Heart right ventricle (tissue), 16 donors: ENCODE data around the gene DOCK3. TPM values are rescaled to one million over a fixed set of nuclear protein-coding genes. Genes with fewer than 3 reads are reported as not detected.
"Not testable (repeated sequence)": the region's sequence is repeated elsewhere in the genome, so short reads cannot be mapped to it uniquely, and the experiment has no call there.

Experiments
- ATAC-seq, 8 donors: fragments of 200-7000 bp; cut with Tn5 transposase; one replicate each; pipeline ENCODE4 v1.9.1; 2020; ENCODE audit warnings: mild to moderate bottlenecking in 8 of 8, moderate library complexity in 8 of 8, moderate number of reproducible peaks in 1 of 8
- DNase-seq, 2 donors: peaks; one replicate each; pipeline ENCODE4 v3.0.0-alpha.2; 2020
- H3K27ac ChIP-seq, 10 donors: fragments of 200-600 bp; sonication (generic) in 2 of 10; one replicate each; pipeline versions ENCODE4 v1.5.0 to v1.8.0; 2020 to 2022; ENCODE audit warnings: mild to moderate bottlenecking in 3 of 10
- H3K27me3 ChIP-seq, 7 donors: fragments of 200-600 bp; one replicate each; pipeline ENCODE4 v1.8.0; 2021 to 2022; ENCODE audit warnings: mild to moderate bottlenecking in 2 of 7
- H3K36me3 ChIP-seq, 9 donors: fragments of 200-600 bp; sonication (generic) in 1 of 9; one replicate each; pipeline versions ENCODE4 v1.5.0 to v1.8.0; 2020 to 2022; ENCODE audit warnings: mild to moderate bottlenecking in 2 of 9
- H3K4me1 ChIP-seq, 9 donors: fragments of 200-600 bp; sonication (generic) in 1 of 9; one replicate each; pipeline versions ENCODE4 v1.5.0 to v1.8.0; 2020 to 2022; ENCODE audit warnings: mild to moderate bottlenecking in 4 of 9
- H3K4me3 ChIP-seq, 10 donors: fragments of 200-600 bp; sonication (generic) in 2 of 10; one replicate each; pipeline versions ENCODE4 v1.5.0 to v1.8.0; 2020 to 2022; ENCODE audit warnings: mild to moderate bottlenecking in 7 of 10, moderate library complexity in 2 of 10
- H3K9me3 ChIP-seq, 11 donors: fragments of 200-600 bp in 10 of 11; sonication (generic) in 2 of 11; one replicate each; pipeline versions ENCODE4 v1.5.0 to v1.8.0; 2013 to 2022; ENCODE audit warnings: mild to moderate bottlenecking in 2 of 11, control low read depth in 1 of 11, moderate library complexity in 1 of 11
- CTCF ChIP-seq, 9 donors: fragments of 200-600 bp; sonication (generic) in 2 of 9; IDR thresholded peaks; one replicate each; pipeline versions ENCODE4 v1.5.0 to v1.8.0; 2021 to 2022; ENCODE audit warnings: antibody characterized with exemption in 9 of 9, mild to moderate bottlenecking in 5 of 9, moderate library complexity in 1 of 9
- WGBS, 2 donors: extraction: QIAGEN DNeasy Blood & Tissue Kit; methylation state at CpG; one replicate each; pipeline ENCODE4 v1.1.7; 2013; ENCODE audit warnings: inconsistent platforms in 1 of 2; 5-methylcytosine and 5-hydroxymethylcytosine counted together
- intact Hi-C, 10 donors: fragments of 100-400 bp; cut with DNase I; formaldehyde crosslinking; loops; one replicate each; pipeline versions ENCODE4 v1.11.1 to v1.14.2; 2022
- polyA plus RNA-seq, 2 donors: library from polyadenylated mRNA; stranded (reverse); fragments of 200-250 nt; gene quantifications; one replicate each; pipeline ENCODE4 v1.2.3, GENCODE V29; 2013
- total RNA-seq, 10 donors: library from RNA; stranded (reverse); fragmentation: NEBNext Ultra II Directional in 3 of 10; extraction: Animal tissue kit (Norgen Biotek cat#: 25700) in 3 of 10; gene quantifications; one replicate each; pipeline versions ENCODE4 v1.2.1 to v1.2.4, GENCODE V29; 2021 to 2023
- donor health status: Arrhythmogenic right ventricular cardiomyopathy.
- donor health status: ischemic (EF 13 %, LVEDD 7.1; RV severe dilation, severe dysfunction).
- donor health status: healthy with polysubstance abuse.
- donor health status: DM: no; HTN: yes; CAD: no.
- donor health status: DM: no; HTN: no; CAD: no.
- donor health status: ischemic (EF 25% LVEDD 6.9; RV normal size, moderate dysfunction).
- donor health status: ischemic (EF 25% LVEDD 5.7; RV mildly dilated, moderate dysfunction).
- donor health status: healthy.
- donor health status: DM: yes; HTN: yes; CAD: no.
- donor health status: Ischemic cardiomyopathy.
- donor health status: ischemic (EF 35%, LVEDD 5.7; RV mildly dilated, moderate dysfunction).
- donor health status: nonischemic (EF 11% LVEDD 7.7; RV severe dilation, severe dysfunction).
- donor health status: DM: yes; HTN: yes; CAD: no.
- donor health status: PGD.
- donor health status: ischemic (EF 29% LVEDD 5.4; RV normal size, mild dysfunction).
- donor health status: nonischemic (EF 23%, LVEDD 6.1; RV moderate dilation, normal function).

Gene DOCK3
- total and polyA plus RNA-seq, 12 donors, result 1.2 to 6.6 (median 4.7) TPM

- 23 to 32% methylated on average over 8 of the region's 8 CpGs for WGBS, 2 donors
- intact Hi-C loops, result loop anchor here in 6 of 10 donors (5.0 to 10.0 kb wide), 5 partner anchors 286 to 812 kb away; partner anchors contain the start of genes MAPKAPK3 (in 3 of the 6) and TEX264 (in 1 of the 6)
- Histone ChIP-seq H3K27me3 (no peaks in the 10 kb centered on the region), H3K4me1 (peaks cover 18 to 65% (median 58%) of the 10 kb centered on the region in 9 donors), H3K9me3 (no peaks in the 10 kb centered on the region), H3K27ac (peak overlapping the region in 7 of 10 donors; percentile 90 to 98 (median 94)), H3K36me3 (peaks cover 0 to 40% (median 15%) of the 10 kb centered on the region in 9 donors), H3K4me3 (peak overlapping the region; percentile 73 to 97 (median 86))
- TF ChIP-seq CTCF (IDR thresholded peaks at IDR 0.05), result no peak
- DNase-seq (no peak), ATAC-seq (no peak)
Measured at GRCh38 chr3:51386159-51386851, 711.6 kb downstream of the DOCK3 start.

- no peaks in the 10 kb centered on the region for H3K27me3 ChIP-seq
- TF ChIP-seq CTCF (IDR thresholded peaks at IDR 0.05), result no peak
- intact Hi-C loops, result loop anchor here in 6 of 10 donors (5.0 to 10.0 kb wide), 5 partner anchors 285 to 812 kb away; partner anchors contain the start of genes MAPKAPK3 (in 3 of the 6) and TEX264 (in 1 of the 6)
- 96% methylated on average over 5 of the region's 5 CpGs for WGBS, 2 donors
- H3K9me3 ChIP-seq, result no peaks in the 10 kb centered on the region
- DNase-seq, result no peak
- H3K27ac ChIP-seq, result peak overlapping the region in 4 of 10 donors; percentile 9 to 98 (median 95)
- H3K36me3 ChIP-seq, result peaks cover 0 to 40% (median 15%) of the 10 kb centered on the region in 9 donors
- H3K4me3 ChIP-seq, result peak overlapping the region in 6 of 10 donors; percentile 73 to 97 (median 88)
- no peak for ATAC-seq
- H3K4me1 ChIP-seq, result peaks cover 18 to 68% (median 60%) of the 10 kb centered on the region in 9 donors
Measured at GRCh38 chr3:51386852-51387229, 712.1 kb downstream of the DOCK3 start.

GRCh38 chr3:51387281-51387680 lies 712.6 kb downstream of the DOCK3 start:
- not testable (repeated sequence) for DNase-seq, H3K27me3 ChIP-seq, ATAC-seq, H3K9me3 ChIP-seq
- WGBS, 2 donors, result 70 to 77% methylated on average over 6 of the region's 6 CpGs
- peak overlapping the region in 2 of 10 donors; percentile 73 to 91 for H3K4me3 ChIP-seq
- intact Hi-C loops, result loop anchor here in 6 of 10 donors (5.0 to 10.0 kb wide), 5 partner anchors 285 to 812 kb away; partner anchors contain the start of genes MAPKAPK3 (in 3 of the 6) and TEX264 (in 1 of the 6)
- peaks cover 0 to 43% (median 15%) of the 10 kb centered on the region in 9 donors for H3K36me3 ChIP-seq
- H3K27ac ChIP-seq, result peak overlapping the region in 2 of 10 donors; percentile 96 to 98
- peaks cover 23 to 72% (median 65%) of the 10 kb centered on the region in 9 donors for H3K4me1 ChIP-seq

GRCh38 chr3:51388286-51389029 lies 713.7 kb downstream of the DOCK3 start:
- Histone ChIP-seq H3K36me3 (peaks cover 0 to 55% (median 21%) of the 10 kb centered on the region in 9 donors), H3K27me3 (no peaks in the 10 kb centered on the region), H3K27ac (no peak overlapping the region), H3K4me3 (no peak overlapping the region), H3K9me3 (no peaks in the 10 kb centered on the region), H3K4me1 (peaks cover 30 to 79% (median 73%) of the 10 kb centered on the region in 9 donors)
- peak in 1 of 9 donors; percentile 17 for TF ChIP-seq CTCF (IDR thresholded peaks at IDR 0.05)
- no peak for DNase-seq
- no peak for ATAC-seq
- intact Hi-C loops, result loop anchor here in 7 of 10 donors (2.0 to 10.0 kb wide), 6 partner anchors 46 to 814 kb away; partner anchors contain the start of genes MAPKAPK3 (in 3 of the 7) and TEX264 (in 1 of the 7)
- WGBS, 2 donors, result 69 to 79% methylated on average over 6 of the region's 6 CpGs
